Fibroblast of skin of left quadriceps (primary cell): ENCODE data around the gene EYA2.

ENCODE experiments used
- DNase-seq, 2 experiments: peaks; one replicate each; pipeline ENCODE4 v3.0.0-alpha.2; 2013; ENCODE audit warnings: low read depth in 2 of 2

EYA2 gene

GRCh38 chr20:47066484-47067270 is 172.0 kb downstream of the EYA2 start:
- no peak for DNase-seq

GRCh38 chr20:47067776-47068175 is 173.1 kb downstream of the EYA2 start:
- DNase-seq = no peak

GRCh38 chr20:47070176-47070575 is 175.5 kb downstream of the EYA2 start:
- DNase-seq = no peak

GRCh38 chr20:47071646-47072185 is 177.1 kb downstream of the EYA2 start:
- DNase-seq = no peak

GRCh38 chr20:47073766-47074475 is 179.3 kb downstream of the EYA2 start:
- no peak for DNase-seq

- no peak for DNase-seq
Observed at GRCh38 chr20:47075263-47075662, 180.6 kb downstream of the EYA2 start.

GRCh38 chr20:47079047-47079446 is 184.4 kb downstream of the EYA2 start:
- no peak for DNase-seq

- no peak for DNase-seq
Observed at GRCh38 chr20:47080365-47080764, 185.7 kb downstream of the EYA2 start.

GRCh38 chr20:47086316-47086715 is 191.7 kb downstream of the EYA2 start:
- DNase-seq = no peak

- DNase-seq = no peak
Observed at GRCh38 chr20:47088335-47088734, 193.7 kb downstream of the EYA2 start.

- no peak for DNase-seq
Observed at GRCh38 chr20:47089151-47089550, 194.5 kb downstream of the EYA2 start.

- DNase-seq = no peak
Observed at GRCh38 chr20:47090835-47091234, 196.2 kb downstream of the EYA2 start.

- DNase-seq = no peak
Observed at GRCh38 chr20:47093320-47093966, 198.8 kb downstream of the EYA2 start.

- no peak for DNase-seq
Observed at GRCh38 chr20:47095690-47096089, 201.0 kb downstream of the EYA2 start.

GRCh38 chr20:47097691-47098622 is 203.3 kb downstream of the EYA2 start:
- DNase-seq = no peak

GRCh38 chr20:47099093-47099492 is 204.4 kb downstream of the EYA2 start:
- DNase-seq = no peak

GRCh38 chr20:47099825-47100441 is 205.3 kb downstream of the EYA2 start:
- peak in 1 of 2 experiments; percentile 14 for DNase-seq

GRCh38 chr20:47102629-47103028 is 208.0 kb downstream of the EYA2 start:
- DNase-seq = no peak

- DNase-seq = no peak
Observed at GRCh38 chr20:47106786-47107185, 212.1 kb downstream of the EYA2 start.

GRCh38 chr20:47108994-47109393 is 214.4 kb downstream of the EYA2 start:
- DNase-seq = no peak

- DNase-seq = no peak
Observed at GRCh38 chr20:47110819-47111218, 216.2 kb downstream of the EYA2 start.
